ENCODE data around the gene ZBTB44.

- TF ChIP-seq EZH2 (IDR thresholded peaks at IDR 0.05) (no peak), YY1 (IDR thresholded peaks at IDR 0.05; ENCODE audit: extremely low read depth, insufficient replicate concordance, low read depth, low read length) (no peak)
Observed at GRCh38 chr11:130213979-130214281, 100.8 kb downstream of the ZBTB44 start.
